Neural crest cell (in vitro differentiated cells): ENCODE results near the gene CMTR1. TPM values are rescaled to one million over a fixed set of nuclear protein-coding genes. Genes with fewer than 3 reads are reported as not detected.

Source experiments
- DNase-seq: peaks from one replicate; pipeline ENCODE4 v3.0.0; 2021; ENCODE audit warnings: low read depth, mixed read lengths, low spot score
- H3K27ac Mint-ChIP-seq: one replicate; pipeline ENCODE4 v1.8.0; 2021; ENCODE audit warnings: mild to moderate bottlenecking, mixed read lengths; ENCODE audit not compliant: unreplicated experiment
- H3K27me3 Mint-ChIP-seq: 2 replicates; pipeline ENCODE4 v1.8.0; 2021; ENCODE audit warnings: low read depth, mild to moderate bottlenecking, mixed read lengths
- H3K36me3 Mint-ChIP-seq: 2 replicates; pipeline ENCODE4 v1.8.0; 2021; ENCODE audit warnings: low read depth, mild to moderate bottlenecking, mixed read lengths
- H3K4me1 Mint-ChIP-seq: 2 replicates; pipeline ENCODE4 v1.8.0; 2021; ENCODE audit warnings: mixed read lengths
- H3K4me3 Mint-ChIP-seq: one replicate; pipeline ENCODE4 v1.8.0; 2021; ENCODE audit warnings: mild to moderate bottlenecking, mixed read lengths
- H3K9me3 Mint-ChIP-seq: 2 replicates; pipeline ENCODE4 v1.8.0; 2021; ENCODE audit warnings: mixed read lengths
- CTCF ChIP-seq: fragments of 200-600 bp; sonication (generic); conservative IDR thresholded peaks from 2 replicates; pipeline ENCODE4 v1.5.0; 2021; ENCODE audit warnings: antibody characterized with exemption, mild to moderate bottlenecking
- total RNA-seq: library from RNA; stranded (reverse); gene quantifications from 2 replicates; pipeline ENCODE4 v1.2.1, GENCODE V29; 2021

The CMTR1 gene
- total RNA-seq, 1 donor from 2014 or later, result 51.0 TPM

- H3K27ac Mint-ChIP-seq, result no peak overlapping the region
- H3K4me1 Mint-ChIP-seq, result peaks cover under 1% of the 10 kb centered on the region
Observed at GRCh38 chr6:37426945-37427510, 6.0 kb upstream of the CMTR1 start.

GRCh38 chr6:37429352-37429750 lies 3.7 kb upstream of the CMTR1 start:
- H3K27me3 Mint-ChIP-seq, result peaks cover 34% of the 10 kb centered on the region
- no peak for TF ChIP-seq CTCF
- no peak overlapping the region for H3K27ac Mint-ChIP-seq
- H3K36me3 Mint-ChIP-seq, result peaks cover 3% of the 10 kb centered on the region
- no peak for DNase-seq
- peaks cover 6% of the 10 kb centered on the region for H3K9me3 Mint-ChIP-seq
- H3K4me3 Mint-ChIP-seq, result no peak overlapping the region
- H3K4me1 Mint-ChIP-seq, result peaks cover 18% of the 10 kb centered on the region

More at GRCh38 chr6:37426945-37427510, 6.0 kb upstream of the CMTR1 start:
- no peak for TF ChIP-seq CTCF
- peaks cover 34% of the 10 kb centered on the region for H3K27me3 Mint-ChIP-seq
- DNase-seq, result no peak
- H3K4me3 Mint-ChIP-seq, result no peak overlapping the region
- H3K9me3 Mint-ChIP-seq, result peaks cover 6% of the 10 kb centered on the region
- H3K36me3 Mint-ChIP-seq, result peaks cover 3% of the 10 kb centered on the region

- Mint-ChIP-seq H3K27me3 (peaks cover 21% of the 10 kb centered on the region), H3K9me3 (no peaks in the 10 kb centered on the region), H3K4me3 (peak overlapping the region; percentile 94), H3K27ac (peak overlapping the region; percentile 69), H3K36me3 (no peaks in the 10 kb centered on the region), H3K4me1 (peaks cover 21% of the 10 kb centered on the region)
- no peak for TF ChIP-seq CTCF
- no peak for DNase-seq
Observed at GRCh38 chr6:37432590-37432915, 468 bp upstream of the CMTR1 start.

- peak overlapping the region; percentile 71 for H3K27ac Mint-ChIP-seq
- H3K9me3 Mint-ChIP-seq, result no peaks in the 10 kb centered on the region
- DNase-seq, result no peak
- no peak for TF ChIP-seq CTCF
- H3K27me3 Mint-ChIP-seq, result peaks cover 9% of the 10 kb centered on the region
- peaks cover 21% of the 10 kb centered on the region for H3K4me1 Mint-ChIP-seq
- peak overlapping the region; percentile 94 for H3K4me3 Mint-ChIP-seq
- H3K36me3 Mint-ChIP-seq, result no peaks in the 10 kb centered on the region
Observed at GRCh38 chr6:37433657-37434271, 743 bp downstream of the CMTR1 start.

- peak overlapping the region; percentile 79 for H3K4me3 Mint-ChIP-seq
- DNase-seq, result no peak
- peaks cover 21% of the 10 kb centered on the region for H3K4me1 Mint-ChIP-seq
- no peak for TF ChIP-seq CTCF
- peaks cover 2% of the 10 kb centered on the region for H3K27me3 Mint-ChIP-seq
- no peaks in the 10 kb centered on the region for H3K36me3 Mint-ChIP-seq
- no peaks in the 10 kb centered on the region for H3K9me3 Mint-ChIP-seq
- H3K27ac Mint-ChIP-seq, result no peak overlapping the region
Observed at GRCh38 chr6:37435373-37435772, 2.4 kb downstream of the CMTR1 start.
